NCI-H2029 treated with DMSO at 0.1 percent for 48 hours (cell line): ENCODE results near the gene ZNF768.
"Not testable (repeated sequence)": the region's sequence is repeated elsewhere in the genome, so short reads cannot be mapped to it uniquely, and the experiment has no call there.

Experiments used
- DNase-seq: peaks from one replicate; lab custom pipeline; 2025; lab: John Stamatoyannopoulos, UW

Gene ZNF768

DNA sequence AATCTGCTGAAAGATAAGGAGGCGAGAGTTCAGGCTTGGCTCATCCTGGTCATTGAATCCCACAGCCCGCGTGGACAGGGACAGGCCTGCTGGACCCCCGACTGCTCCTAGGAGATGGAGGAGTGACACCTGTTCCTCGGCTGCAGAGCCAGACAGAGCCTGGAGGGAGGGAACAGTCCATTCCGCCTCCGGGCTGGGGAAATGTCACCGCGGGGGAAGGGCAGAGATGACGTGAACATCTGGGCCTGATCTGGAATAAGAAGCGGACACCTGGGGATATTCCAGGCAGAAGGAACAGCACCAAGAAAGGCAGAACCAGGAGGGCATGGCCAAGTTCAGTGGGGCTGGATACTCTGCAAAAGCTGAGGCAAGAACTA, 6.8 kb upstream of the ZNF768 start:
- no peak for DNase-seq

DNA sequence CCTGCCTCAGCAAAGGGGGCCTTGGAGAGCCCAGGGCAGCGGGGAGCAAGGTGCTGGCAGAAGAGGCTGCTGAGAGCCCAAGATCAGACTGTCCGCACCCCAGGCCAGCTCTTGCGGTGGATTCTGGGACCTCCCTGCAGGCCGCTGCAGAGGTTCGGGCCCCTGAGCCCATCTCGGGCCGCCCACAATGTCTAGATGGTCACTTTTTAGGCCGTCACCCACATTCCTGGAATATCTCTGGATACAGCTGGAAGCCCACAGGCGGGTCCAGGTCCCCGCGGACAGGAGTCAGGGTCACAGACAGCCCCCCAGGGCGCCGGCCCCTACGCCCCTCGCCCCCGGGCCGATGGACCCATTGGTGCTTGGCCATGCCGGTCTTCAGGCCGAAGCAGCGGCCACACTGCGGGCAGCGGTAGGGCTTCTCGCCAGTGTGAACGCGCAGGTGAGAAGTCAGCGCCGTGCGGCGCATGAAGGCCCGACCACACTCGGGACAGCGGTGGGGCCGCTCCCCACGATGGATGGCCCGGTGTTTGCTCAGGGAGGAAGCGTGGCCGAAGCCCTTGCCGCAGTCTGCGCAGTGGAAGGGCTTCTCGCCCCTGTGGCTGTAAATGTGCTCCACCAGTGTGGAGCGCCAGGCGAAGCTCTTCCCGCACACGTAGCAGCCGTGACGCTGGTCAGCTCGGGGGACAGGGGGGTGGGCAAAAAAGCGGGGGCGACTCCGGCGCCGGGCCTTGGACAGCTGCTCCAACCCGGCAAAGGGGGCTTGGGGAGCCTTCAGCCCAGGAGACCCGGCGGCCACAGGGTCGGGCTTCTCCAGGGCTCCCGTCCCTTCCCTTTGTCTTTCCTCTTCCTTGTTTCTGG, 6.1 kb upstream of the ZNF768 start:
- no peak for DNase-seq

- DNase-seq = no peak
These were observed 4.0 kb upstream of the ZNF768 start for GRCh38 chr16:30530163-30531037.

DNA sequence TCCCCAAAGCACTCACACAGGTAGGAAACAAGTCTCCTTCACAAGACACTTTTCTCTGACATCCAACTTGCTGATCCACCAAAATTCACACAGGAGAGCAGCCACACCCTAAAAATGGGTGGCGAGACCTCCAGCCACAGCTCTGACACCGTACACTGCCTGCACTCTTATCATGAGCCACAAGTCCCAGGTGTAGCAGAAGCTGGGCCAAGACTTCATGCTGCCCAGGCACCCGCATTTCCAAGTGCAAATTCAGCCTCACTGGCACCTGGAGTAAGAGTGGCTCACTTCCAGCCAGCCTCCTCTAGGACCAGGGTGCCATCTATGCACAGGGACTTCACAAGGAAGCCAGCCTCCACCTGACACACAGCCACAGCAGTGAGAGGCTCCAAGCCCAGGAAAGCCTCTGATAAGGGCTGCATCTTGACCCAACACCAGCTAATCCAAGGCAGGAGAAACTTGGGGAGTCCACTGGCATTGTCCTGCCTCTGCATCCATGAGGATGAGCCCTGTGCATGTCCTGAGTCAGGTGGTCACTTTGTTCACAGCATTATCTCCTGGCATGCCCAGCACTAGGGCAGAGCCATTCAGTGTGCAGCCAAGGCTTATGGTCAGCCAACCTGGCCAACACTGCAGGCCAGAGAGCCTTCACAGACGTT, 2.6 kb upstream of the ZNF768 start:
- DNase-seq = no peak

DNA sequence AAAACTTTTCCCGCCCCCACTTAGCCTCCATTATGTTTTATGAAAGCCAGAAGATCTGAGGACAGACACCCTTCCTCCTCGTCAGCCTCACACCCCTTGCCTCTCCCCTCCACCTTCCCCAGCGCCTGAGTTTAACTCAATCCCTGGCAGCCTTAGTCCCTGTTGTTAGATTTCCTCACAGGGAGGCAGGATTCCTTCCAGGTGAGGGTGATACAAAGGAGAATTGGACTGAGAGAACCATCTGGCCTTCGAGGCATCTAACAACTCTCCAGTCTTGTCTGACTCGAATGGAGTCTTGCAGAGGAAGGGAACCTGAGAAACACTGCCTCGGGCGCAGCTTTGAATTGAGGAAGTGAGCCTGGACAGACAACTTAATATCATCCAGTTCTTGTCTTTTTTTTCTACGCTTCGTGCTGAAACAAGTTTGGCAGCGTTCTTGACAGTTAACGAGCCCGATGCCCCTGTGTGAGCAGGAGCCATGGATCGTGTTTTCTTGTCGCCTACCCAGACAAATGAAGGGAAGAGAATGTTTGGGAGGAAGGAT, 1.3 kb upstream of the ZNF768 start:
- no peak for DNase-seq

DNA sequence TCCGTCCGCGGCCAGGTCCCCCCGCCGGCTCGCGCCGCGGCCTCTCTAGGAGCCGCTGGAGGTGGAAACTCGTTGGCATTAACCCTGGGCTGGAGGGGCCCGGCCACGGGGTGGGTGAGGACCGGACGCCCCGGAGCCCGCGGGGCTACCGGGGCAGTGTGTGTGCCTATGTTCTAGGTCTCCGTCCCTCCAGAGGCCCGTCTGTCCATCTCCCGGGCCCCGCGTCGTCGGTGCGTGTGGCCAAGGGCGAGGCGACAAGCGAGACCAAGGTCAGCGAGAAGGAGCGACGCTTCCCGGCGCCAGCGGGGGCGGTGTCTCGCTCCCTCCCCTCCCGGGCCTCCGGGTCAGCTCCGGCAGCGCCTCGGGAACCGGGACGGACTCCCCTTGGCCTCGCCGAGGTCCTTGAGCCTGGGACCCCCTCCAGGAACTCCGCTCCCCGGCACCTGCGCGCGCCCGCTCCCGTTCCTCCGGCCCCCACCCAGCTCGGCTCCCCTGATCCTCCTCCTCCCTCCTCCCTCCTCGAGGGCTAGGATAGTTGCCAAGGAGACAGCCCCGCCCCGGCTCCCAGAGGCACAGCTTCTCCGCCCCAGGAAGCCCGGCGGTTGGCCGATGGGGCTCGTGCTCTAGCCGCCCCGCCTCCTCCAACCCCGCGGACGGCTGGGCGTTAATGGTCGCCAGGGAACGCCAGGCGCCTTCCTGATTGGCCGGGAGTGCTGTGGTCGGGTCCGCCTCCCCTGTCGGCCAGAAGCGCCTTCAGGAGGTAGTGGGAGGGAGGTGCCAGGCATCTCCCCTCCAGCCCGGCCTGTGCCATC, 663 bp upstream of the ZNF768 start:
- DNase-seq = peak; percentile 89

DNA sequence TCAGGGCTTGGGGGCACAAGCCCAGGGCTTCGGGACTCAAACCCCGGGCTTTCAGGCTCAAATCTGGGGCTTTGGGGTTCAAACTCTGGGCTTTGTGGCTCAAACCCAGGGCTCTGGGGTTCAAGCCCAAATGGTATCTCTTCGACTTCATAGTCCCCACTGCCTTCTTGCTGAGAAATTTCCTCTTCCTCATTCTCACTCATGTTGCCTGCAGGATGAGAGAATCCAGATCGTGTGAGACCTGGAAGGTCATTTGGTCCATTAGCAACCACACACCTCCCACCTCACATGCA, 576 bp downstream of the ZNF768 start:
- no peak for DNase-seq

- no peak for DNase-seq
These were observed 1.5 kb downstream of the ZNF768 start for GRCh38 chr16:30524575-30525568.

DNA sequence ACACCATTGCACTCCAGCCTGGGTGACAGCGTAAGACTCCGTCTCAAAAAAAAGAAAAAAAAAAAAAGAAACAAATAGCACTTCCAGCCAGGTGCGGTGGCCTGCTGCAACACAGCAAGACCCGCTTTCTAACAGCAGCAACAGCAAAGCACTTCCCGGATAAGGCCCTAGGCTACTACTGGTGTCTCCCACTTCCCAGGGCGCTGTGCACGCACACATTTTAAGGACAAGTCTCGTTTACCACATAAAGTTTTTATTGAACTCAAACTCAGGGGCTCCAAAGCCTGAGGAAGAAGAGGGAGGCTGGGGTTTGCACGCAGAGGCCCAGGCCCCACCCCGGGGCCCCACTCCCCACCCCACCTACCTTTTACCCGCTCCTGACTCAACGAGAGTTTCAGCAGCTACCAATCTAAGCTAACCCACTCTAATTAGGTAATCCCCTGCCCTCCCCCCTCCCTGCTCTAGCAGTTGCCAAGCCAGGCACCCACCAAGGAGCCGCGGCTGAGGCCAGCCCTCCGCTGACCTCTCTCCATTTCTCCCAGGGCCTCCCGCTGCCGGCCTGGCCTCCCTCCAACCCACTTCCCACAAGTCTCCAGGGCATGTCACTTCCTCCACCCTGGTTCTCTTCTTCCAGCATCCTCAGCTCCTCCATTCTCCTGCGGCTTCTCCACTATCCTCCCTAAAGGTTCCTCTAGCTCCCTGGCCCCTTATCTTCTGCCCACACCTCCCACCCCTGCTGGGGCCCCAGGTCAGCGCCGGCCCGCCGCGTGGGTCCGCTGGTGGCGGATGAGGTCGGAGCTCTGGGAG, 2.4 kb downstream of the ZNF768 start:
- no peak for DNase-seq

- not testable (repeated sequence) for DNase-seq
These were observed 3.5 kb downstream of the ZNF768 start for GRCh38 chr16:30522702-30523463.

DNA sequence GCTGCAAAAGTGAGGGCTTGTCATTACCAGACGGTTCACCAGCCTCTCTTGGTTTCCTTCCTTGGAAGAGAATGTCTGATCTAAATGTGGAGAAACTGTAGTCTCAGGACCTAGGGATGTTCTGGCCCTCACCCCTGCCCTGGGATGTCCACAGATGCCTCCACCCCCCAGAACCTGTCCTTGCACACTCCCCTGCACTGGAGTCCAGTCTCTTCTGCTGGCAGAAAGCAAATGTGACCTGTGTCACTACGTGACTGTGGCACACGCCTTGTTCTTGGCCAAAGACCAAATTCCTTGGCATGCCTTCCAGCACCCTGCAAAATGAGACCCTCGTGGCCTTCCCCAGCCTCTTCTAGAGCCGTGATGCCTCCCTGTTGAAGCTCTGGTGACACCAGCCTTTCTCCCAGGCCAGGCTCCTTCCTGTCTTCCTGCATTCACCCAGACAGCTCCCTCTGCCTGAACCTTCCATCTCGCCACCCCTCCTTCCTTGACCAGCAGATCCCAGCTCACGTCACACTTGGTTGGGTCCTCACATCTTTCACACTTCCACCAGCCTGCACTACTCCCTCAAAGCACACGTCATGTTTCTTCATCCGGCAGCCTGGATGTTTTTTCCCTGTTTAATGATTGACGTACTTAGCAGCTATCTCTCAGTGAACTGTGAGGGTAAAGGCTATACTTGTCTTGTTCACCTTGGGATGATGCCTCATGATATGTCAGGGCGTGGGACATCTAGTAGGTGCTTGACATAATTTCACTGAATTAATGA, 4.3 kb downstream of the ZNF768 start:
- no peak for DNase-seq

DNA sequence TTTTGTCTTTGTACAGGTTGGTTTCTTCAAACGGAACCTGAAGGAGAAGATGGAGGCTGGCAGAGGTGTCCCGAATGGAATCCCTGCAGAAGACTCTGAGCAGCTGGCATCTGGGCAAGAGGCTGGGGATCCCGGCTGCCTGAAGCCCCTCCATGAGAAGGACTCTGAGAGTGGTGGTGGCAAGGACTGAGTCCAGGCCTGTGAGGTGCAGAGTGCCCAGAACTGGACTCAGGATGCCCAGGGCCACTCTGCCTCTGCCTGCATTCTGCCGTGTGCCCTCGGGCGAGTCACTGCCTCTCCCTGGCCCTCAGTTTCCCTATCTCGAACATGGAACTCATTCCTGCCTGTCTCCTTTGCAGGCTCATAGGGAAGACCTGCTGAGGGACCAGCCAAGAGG, 4.9 kb downstream of the ZNF768 start:
- no peak for DNase-seq

DNA sequence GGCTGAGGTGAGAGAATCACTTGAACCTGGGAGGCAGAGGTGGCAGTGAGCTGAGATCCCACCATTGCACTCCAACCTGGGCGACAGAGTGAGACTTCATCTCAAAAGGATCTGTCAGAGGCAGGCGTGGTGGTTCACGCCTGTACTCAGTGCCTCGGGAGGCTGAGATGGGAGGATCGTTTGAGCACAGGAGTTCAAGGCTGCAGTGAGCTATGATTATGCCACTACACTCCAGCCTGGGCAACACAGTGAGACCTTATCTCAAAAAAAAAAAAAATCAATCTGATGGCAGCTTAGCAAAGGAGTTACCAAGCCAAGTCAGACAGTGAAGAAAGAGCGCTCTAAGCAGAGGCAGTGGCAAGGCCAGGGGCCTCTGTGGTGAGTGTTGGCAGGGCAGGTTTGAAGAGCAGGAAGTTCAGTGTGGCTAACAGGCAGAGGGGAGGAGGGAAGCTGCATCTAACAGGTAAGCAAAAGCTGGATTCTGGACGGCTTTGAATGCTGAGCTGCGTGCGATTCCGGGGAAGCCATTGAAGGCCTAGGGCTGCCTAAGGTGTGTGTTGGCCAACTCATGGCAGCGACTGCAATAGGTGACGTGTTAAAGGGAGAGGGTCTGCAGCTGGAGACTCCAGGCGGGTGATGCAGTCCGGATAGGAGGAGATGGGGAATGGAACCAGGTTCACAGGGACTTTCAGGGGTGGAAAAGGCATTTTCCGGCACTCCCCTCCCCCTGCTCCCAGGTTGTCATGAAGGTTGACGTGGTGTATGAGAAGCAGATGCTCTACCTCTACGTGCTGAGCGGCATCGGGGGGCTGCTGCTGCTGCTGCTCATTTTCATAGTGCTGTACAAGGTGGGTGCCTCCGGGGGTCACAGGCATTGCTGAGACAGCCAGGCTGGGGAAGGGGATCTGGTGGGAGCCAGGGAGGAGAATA, 7.0 kb downstream of the ZNF768 start:
- DNase-seq = no peak

GRCh38 chr16:30518552-30518951, 7.8 kb downstream of the ZNF768 start:
- DNase-seq = no peak

DNA sequence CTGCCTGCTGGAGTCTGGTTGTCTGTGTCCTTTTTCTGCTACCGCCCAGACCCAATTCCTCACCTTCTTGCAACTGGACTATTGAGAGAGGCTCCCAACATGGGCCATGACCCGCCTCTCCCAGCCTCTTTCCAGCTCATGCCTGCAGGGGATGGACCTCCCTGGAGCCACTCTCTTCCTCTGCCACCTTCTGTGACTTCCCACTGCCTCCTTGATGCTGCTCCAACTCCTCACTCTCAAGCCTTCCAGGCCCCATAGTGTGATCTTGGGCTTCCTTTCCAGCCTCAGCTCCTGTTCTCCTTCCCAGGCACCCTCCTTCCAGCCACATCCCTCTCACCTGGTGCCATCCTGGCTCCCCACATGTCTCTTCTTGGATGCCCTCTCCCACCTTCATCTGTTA, 11.1 kb downstream of the ZNF768 start:
- no peak for DNase-seq

DNA sequence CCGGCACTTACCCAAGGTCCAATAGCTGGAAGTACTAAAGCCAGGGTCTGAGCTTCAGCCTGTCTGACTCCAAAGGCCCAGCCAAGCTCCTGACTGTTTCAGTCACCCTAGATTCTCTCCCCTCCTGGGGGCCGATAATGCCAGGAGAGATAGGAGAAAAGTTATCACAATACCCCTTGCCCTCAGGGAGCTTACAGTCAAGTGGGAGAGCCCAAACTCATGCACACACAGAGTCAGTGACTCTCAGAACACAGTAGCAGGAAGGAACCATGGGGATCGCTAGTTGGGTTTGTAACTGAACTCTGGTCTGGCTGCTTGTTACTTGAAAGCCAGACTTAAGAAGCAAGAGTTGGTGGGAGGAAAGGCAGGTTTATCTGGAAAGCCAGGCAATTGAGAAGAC, 14.9 kb downstream of the ZNF768 start:
- no peak for DNase-seq

DNA sequence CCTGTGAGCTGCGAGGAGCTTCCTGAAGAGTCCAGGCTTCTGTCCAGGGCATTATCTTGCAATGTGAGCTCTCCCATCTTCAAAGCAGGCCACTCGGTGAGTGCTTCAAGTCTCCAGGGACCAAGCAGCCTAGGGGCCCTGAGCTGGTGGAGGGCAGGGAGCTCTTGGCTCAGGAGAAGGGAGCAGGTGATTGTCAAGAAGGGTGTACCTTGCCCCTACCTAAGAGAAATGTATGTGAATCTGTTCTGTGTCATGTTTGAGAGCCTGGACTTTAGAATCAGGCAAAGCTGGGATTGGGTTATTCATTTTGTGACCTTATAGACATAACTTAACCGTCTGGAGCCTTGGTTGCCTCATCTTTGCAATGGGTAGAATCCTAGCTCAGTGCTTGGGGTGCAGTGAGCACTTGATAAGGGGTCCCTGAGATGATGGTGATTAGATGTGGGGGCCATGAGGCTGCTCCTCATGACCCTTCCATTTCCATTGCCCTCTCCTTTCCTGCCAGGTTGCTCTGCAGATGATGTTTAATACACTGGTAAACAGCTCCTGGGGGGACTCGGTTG, 15.9 kb downstream of the ZNF768 start:
- DNase-seq = no peak
